HG03565 (cell line): ENCODE measurements around the gene CTU1.
A peak's percentile ranks its signal among the peaks of the same experiment; 100 is the strongest.
"Not testable (repeated sequence)": the region's sequence is repeated elsewhere in the genome, so short reads cannot be mapped to it uniquely, and the experiment has no call there.

ENCODE experiments used
- ATAC-seq: cut with Tn5 transposase; IDR thresholded peaks from one replicate; pipeline ENCODE4 v1.9.1; 2021; ENCODE audit warnings: mild to moderate bottlenecking, moderate library complexity; ENCODE audit not compliant: unreplicated experiment

CTU1 gene

GRCh38 chr19:51108066-51108804 is at the start of gene CTU1:
TSS of gene CTU1 (minus strand) at chr19:51108409. CDS start at chr19:51104569, 3,840 bp downstream.
- ATAC-seq: peak; percentile 95

- no peak for ATAC-seq
These were observed 49.1 kb upstream of the CTU1 start for GRCh38 chr19:51157265-51157664.

- no peak for ATAC-seq
These were observed 48.5 kb upstream of the CTU1 start for GRCh38 chr19:51156710-51157109.

- no peak for ATAC-seq
These were observed 42.4 kb upstream of the CTU1 start for GRCh38 chr19:51150627-51151026.

GRCh38 chr19:51148580-51148979 is 40.4 kb upstream of the CTU1 start:
- no peak for ATAC-seq

- no peak for ATAC-seq
These were observed 39.5 kb upstream of the CTU1 start for GRCh38 chr19:51147663-51148062.

GRCh38 chr19:51146751-51147150 is 38.5 kb upstream of the CTU1 start:
- no peak for ATAC-seq

- ATAC-seq: no peak
These were observed 37.8 kb upstream of the CTU1 start for GRCh38 chr19:51145916-51146493.

- ATAC-seq: no peak
These were observed 36.4 kb upstream of the CTU1 start for GRCh38 chr19:51144482-51145045.

GRCh38 chr19:51143486-51143885 is 35.3 kb upstream of the CTU1 start:
- no peak for ATAC-seq

GRCh38 chr19:51142809-51143475 is 34.7 kb upstream of the CTU1 start:
- not testable (repeated sequence) for ATAC-seq

- ATAC-seq: no peak
These were observed 33.9 kb upstream of the CTU1 start, which contains the start of gene SIGLEC7 for GRCh38 chr19:51142119-51142518. TSS of gene SIGLEC7 (plus strand) at chr19:51142301. CDS start at chr19:51142370, 69 bp downstream.

- ATAC-seq: no peak
These were observed 33.0 kb upstream of the CTU1 start for GRCh38 chr19:51141181-51141580.

- no peak for ATAC-seq
These were observed 32.2 kb upstream of the CTU1 start for GRCh38 chr19:51140441-51140840.

- ATAC-seq: no peak
These were observed 31.2 kb upstream of the CTU1 start for GRCh38 chr19:51139299-51140014.

GRCh38 chr19:51138549-51138979 is 30.4 kb upstream of the CTU1 start:
- ATAC-seq: no peak

GRCh38 chr19:51137792-51138425 is 29.7 kb upstream of the CTU1 start:
- ATAC-seq: no peak

GRCh38 chr19:51136851-51137551 is 28.8 kb upstream of the CTU1 start:
- no peak for ATAC-seq

GRCh38 chr19:51135986-51136762 is 28.0 kb upstream of the CTU1 start:
- no peak for ATAC-seq
